ENCODE data around the gene SMIM44.
"Not testable (repeated sequence)": the region's sequence is repeated elsewhere in the genome, so short reads cannot be mapped to it uniquely, and the experiment has no call there.

The SMIM44 gene

GRCh38 chr19:3457528-3458228, 25.6 kb downstream of the SMIM44 start:
- DNase-seq (ENCODE audit: low read depth): no peak

GRCh38 chr19:3456925-3457527, 26.2 kb downstream of the SMIM44 start:
- no peak for DNase-seq (ENCODE audit: low read depth)

- DNase-seq (ENCODE audit: low read depth): no peak
These were observed 27.2 kb downstream of the SMIM44 start for GRCh38 chr19:3455960-3456601.

- DNase-seq (ENCODE audit: low read depth): no peak
These were observed 27.8 kb downstream of the SMIM44 start for GRCh38 chr19:3455393-3455955.

- DNase-seq (ENCODE audit: low read depth): no peak
These were observed 28.4 kb downstream of the SMIM44 start for GRCh38 chr19:3454656-3455392.

- no peak for DNase-seq (ENCODE audit: low read depth)
These were observed 29.4 kb downstream of the SMIM44 start for GRCh38 chr19:3453840-3454239.

GRCh38 chr19:3452942-3453214, 30.4 kb downstream of the SMIM44 start:
- DNase-seq (ENCODE audit: low read depth): not testable (repeated sequence)

GRCh38 chr19:3452171-3452941, 30.9 kb downstream of the SMIM44 start:
- DNase-seq (ENCODE audit: low read depth): no peak

GRCh38 chr19:3451451-3451866, 31.8 kb downstream of the SMIM44 start:
- DNase-seq (ENCODE audit: low read depth): no peak

GRCh38 chr19:3450796-3451411, 32.3 kb downstream of the SMIM44 start:
- peak; percentile 99 for DNase-seq (ENCODE audit: low read depth)

GRCh38 chr19:3448616-3449334, 34.5 kb downstream of the SMIM44 start:
- no peak for DNase-seq (ENCODE audit: low read depth)

- not testable (repeated sequence) for DNase-seq (ENCODE audit: low read depth)
These were observed 36.6 kb downstream of the SMIM44 start for GRCh38 chr19:3446657-3447056.

- no peak for DNase-seq (ENCODE audit: low read depth)
These were observed 38.5 kb downstream of the SMIM44 start for GRCh38 chr19:3444695-3445234.

- no peak for DNase-seq (ENCODE audit: low read depth)
These were observed 39.2 kb downstream of the SMIM44 start for GRCh38 chr19:3443840-3444694.

- no peak for DNase-seq (ENCODE audit: low read depth)
These were observed 40.7 kb downstream of the SMIM44 start for GRCh38 chr19:3442487-3443071.

GRCh38 chr19:3441986-3442329, 41.3 kb downstream of the SMIM44 start:
- DNase-seq (ENCODE audit: low read depth): no peak

GRCh38 chr19:3441089-3441985, 41.9 kb downstream of the SMIM44 start:
- no peak for DNase-seq (ENCODE audit: low read depth)

GRCh38 chr19:3440082-3440481, 43.2 kb downstream of the SMIM44 start:
- no peak for DNase-seq (ENCODE audit: low read depth)

Measured in stromal cell of bone marrow (primary cell).